ENCODE data around the gene CRIP2. TPM values are rescaled to one million over a fixed set of nuclear protein-coding genes. Genes with fewer than 3 reads are reported as not detected.

The CRIP2 gene
- total and polyA plus RNA-seq, 2 of the 13 experiments (the other 11 are each of a cell fraction or from before 2014, with no cell fraction given) = 31.6 to 37.9 TPM

- peak; percentile 93 for TF ChIP-seq CTCF (CRISPR knock-in tag; IDR thresholded peaks at IDR 0.05)
- peak; percentile 14; the same call in 1 of the 2 replicates for TF ChIP-seq SOX5 (CRISPR knock-in tag; IDR thresholded peaks at IDR 0.05; ENCODE audit: borderline replicate concordance)
- no peak for TF ChIP-seq SMARCE1 (IDR thresholded peaks at IDR 0.05; ENCODE audit: borderline replicate concordance)
- peak; percentile 57; the same call in 1 of the 2 replicates for TF ChIP-seq ZNF724P (CRISPR knock-in tag; IDR thresholded peaks at IDR 0.05; ENCODE audit: borderline replicate concordance)
- TF ChIP-seq FOXP4 (CRISPR knock-in tag; IDR thresholded peaks at IDR 0.05) = 0 out of 2 replicates have a peak, but pooled peaks have one; percentile 25
- no peak for TF ChIP-seq CHD2 (IDR thresholded peaks at IDR 0.05; ENCODE audit: low read depth, low read length)
- no peak for TF ChIP-seq FOXJ3 (CRISPR knock-in tag; IDR thresholded peaks at IDR 0.05; ENCODE audit: borderline replicate concordance)
- TF ChIP-seq MYNN (CRISPR knock-in tag; IDR thresholded peaks at IDR 0.05; ENCODE audit: low read depth) = 0 out of 2 replicates have a peak, but pooled peaks have one; percentile 38
- no peak; the same call in 1 of the 2 replicates for TF ChIP-seq ZKSCAN1 (IDR thresholded peaks at IDR 0.05; ENCODE audit: low read length)
- TF ChIP-seq ZFP62 (CRISPR knock-in tag; IDR thresholded peaks at IDR 0.05) = no peak
- no peak for TF ChIP-seq ZMYM3 (CRISPR knock-in tag; IDR thresholded peaks at IDR 0.05)
- no peak for TF ChIP-seq DR1 (CRISPR knock-in tag; IDR thresholded peaks at IDR 0.05)
- no peak for TF ChIP-seq ZKSCAN5 (CRISPR knock-in tag; IDR thresholded peaks at IDR 0.05)
- no peak for TF ChIP-seq FOSL1 (CRISPR knock-in tag; IDR thresholded peaks at IDR 0.05; ENCODE audit: borderline replicate concordance)
- TF ChIP-seq DZIP1 (CRISPR knock-in tag; IDR thresholded peaks at IDR 0.05) = no peak
- TF ChIP-seq NKX3-1 (CRISPR knock-in tag; IDR thresholded peaks at IDR 0.05) = no peak
- peak; percentile 69 for TF ChIP-seq ZNF687 (CRISPR knock-in tag; IDR thresholded peaks at IDR 0.05)
- no peak; the same call in 1 of the 2 replicates for TF ChIP-seq ZSCAN31 (CRISPR knock-in tag; IDR thresholded peaks at IDR 0.05; ENCODE audit: low read depth)
- TF ChIP-seq NFYC (CRISPR knock-in tag; IDR thresholded peaks at IDR 0.05) = no peak
Measured at GRCh38 chr14:105527826-105528585, 53.4 kb downstream of the CRIP2 start (continued).

Measured in HepG2 (cell line).